HFFc6 (cell line): ENCODE results near the gene NEXN. TPM values are rescaled to one million over a fixed set of nuclear protein-coding genes. Genes with fewer than 3 reads are reported as not detected.

Experiments
- DNase-seq: peaks from one replicate; pipeline ENCODE4 v3.0.0-alpha.2; 2018
- H3K27ac Mint-ChIP-seq: 2 replicates; pipeline ENCODE4 v1.8.0; 2020; ENCODE audit warnings: mild to moderate bottlenecking, mixed read lengths
- H3K27me3 Mint-ChIP-seq: 2 replicates; pipeline ENCODE4 v1.8.0; 2021; ENCODE audit warnings: mild to moderate bottlenecking, moderate library complexity, mixed read lengths; ENCODE audit not compliant: insufficient read depth
- H3K36me3 Mint-ChIP-seq: 2 replicates; pipeline ENCODE4 v1.8.0; 2021; ENCODE audit warnings: low read depth, mixed read lengths
- H3K4me1 Mint-ChIP-seq: 2 replicates; pipeline ENCODE4 v1.8.0; 2020; ENCODE audit warnings: low read depth, mixed read lengths
- H3K4me3 Mint-ChIP-seq: 2 replicates; pipeline ENCODE4 v1.8.0; 2020; ENCODE audit warnings: mild to moderate bottlenecking, moderate library complexity, mixed read lengths
- H3K9me3 Mint-ChIP-seq: 2 replicates; pipeline ENCODE4 v1.8.0; 2020; ENCODE audit warnings: mild to moderate bottlenecking, mixed read lengths
- total RNA-seq, 6 experiments: library from RNA; stranded (reverse); fragmentation: NEBNext Ultra II Directional; extraction: Animal tissue kit (Norgen Biotek cat#: 25700); gene quantifications; 2 replicates in 1 of 6; 3 replicates in 5 of 6; pipeline ENCODE4 v1.2.3, GENCODE V29; 2021
- TF ChIP-seq, protein P1 (sequence below): fragments of 200-600 bp; sonication (generic); IDR thresholded peaks from 2 replicates; pipeline ENCODE4 v1.5.0; 2021; ENCODE audit warnings: antibody characterized with exemption, mild to moderate bottlenecking

Gene NEXN
- total RNA-seq, 6 experiments from 2014 or later, result 51.9 to 64.6 (median 56.5) TPM

DNA sequence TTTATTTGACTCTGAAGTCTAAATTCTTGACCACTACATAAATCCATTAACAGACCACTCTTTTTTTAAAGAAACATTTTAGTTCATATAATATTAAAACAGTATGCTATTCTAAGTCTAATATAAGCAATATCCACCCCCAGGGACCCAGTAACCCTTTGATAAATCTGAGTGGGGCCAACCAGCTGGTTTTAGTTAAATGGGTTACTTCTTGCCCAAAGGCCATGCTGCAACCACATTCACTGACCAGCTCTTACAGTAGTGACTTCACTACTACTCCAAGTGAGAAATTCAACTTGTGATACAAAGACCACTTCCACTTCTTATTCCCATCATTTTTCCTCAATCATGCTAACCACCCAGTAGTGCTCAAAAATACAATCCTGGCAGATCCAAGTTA lies 70.0 kb downstream of the NEXN start:
- no peaks in the 10 kb centered on the region for H3K9me3 Mint-ChIP-seq

DNA sequence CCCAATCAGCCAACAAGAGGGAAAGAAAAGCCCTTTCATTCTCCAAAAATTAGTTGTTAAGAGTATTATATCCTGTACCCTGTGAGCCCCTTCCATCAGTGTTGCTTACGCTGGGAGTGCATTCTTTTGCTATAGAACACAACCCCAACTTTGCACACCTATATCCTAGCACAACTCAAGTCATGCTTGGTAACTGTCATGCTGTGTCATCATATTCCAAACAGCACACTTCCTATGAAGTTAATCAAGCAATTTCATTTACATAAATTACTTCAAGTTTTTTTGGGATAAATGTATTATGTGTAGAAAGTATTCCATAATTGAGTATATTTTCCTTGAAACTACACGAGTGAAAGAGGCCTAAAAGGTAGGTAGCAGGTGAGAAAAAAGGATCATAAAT lies 70.4 kb downstream of the NEXN start:
- Mint-ChIP-seq H3K27ac (peak overlapping the region; percentile 40), H3K9me3 (no peaks in the 10 kb centered on the region), H3K4me3 (no peak overlapping the region), H3K4me1 (peaks cover 60% of the 10 kb centered on the region), H3K36me3 (peaks cover 69% of the 10 kb centered on the region), H3K27me3 (peaks cover 3% of the 10 kb centered on the region; the same call in 1 of the 2 replicates)
- TF ChIP-seq, protein P1, sequence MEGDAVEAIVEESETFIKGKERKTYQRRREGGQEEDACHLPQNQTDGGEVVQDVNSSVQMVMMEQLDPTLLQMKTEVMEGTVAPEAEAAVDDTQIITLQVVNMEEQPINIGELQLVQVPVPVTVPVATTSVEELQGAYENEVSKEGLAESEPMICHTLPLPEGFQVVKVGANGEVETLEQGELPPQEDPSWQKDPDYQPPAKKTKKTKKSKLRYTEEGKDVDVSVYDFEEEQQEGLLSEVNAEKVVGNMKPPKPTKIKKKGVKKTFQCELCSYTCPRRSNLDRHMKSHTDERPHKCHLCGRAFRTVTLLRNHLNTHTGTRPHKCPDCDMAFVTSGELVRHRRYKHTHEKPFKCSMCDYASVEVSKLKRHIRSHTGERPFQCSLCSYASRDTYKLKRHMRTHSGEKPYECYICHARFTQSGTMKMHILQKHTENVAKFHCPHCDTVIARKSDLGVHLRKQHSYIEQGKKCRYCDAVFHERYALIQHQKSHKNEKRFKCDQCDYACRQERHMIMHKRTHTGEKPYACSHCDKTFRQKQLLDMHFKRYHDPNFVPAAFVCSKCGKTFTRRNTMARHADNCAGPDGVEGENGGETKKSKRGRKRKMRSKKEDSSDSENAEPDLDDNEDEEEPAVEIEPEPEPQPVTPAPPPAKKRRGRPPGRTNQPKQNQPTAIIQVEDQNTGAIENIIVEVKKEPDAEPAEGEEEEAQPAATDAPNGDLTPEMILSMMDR, result no peak
- no peak for DNase-seq

More for the DNA sequence above, 70.0 kb downstream of the NEXN start:
- peaks cover 3% of the 10 kb centered on the region; the same call in 1 of the 2 replicates for H3K27me3 Mint-ChIP-seq
- peak overlapping the region; percentile 40 for H3K27ac Mint-ChIP-seq
- TF ChIP-seq, protein P1, result no peak
- peaks cover 68% of the 10 kb centered on the region for H3K36me3 Mint-ChIP-seq
- no peak for DNase-seq
- no peak overlapping the region for H3K4me3 Mint-ChIP-seq
- peaks cover 60% of the 10 kb centered on the region for H3K4me1 Mint-ChIP-seq

DNA sequence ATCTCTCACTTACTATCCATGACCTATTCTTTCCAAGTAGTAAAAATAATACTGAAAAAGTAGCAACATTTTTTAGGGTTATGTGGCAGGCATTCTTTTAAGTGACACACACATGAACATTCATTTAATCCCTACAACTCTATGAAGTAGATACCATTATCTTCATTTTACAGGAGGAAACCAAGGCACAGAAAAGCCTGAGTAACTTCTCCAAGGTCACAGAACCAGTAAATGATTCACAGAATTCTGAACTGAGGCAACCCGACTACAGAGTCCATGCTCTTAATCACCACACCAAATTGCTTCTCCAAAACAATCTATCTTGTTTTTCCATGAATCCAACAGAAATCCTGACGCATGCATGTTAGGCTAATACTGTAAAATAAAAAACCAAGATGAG lies 73.0 kb downstream of the NEXN start:
- no peak for DNase-seq
- Mint-ChIP-seq H3K9me3 (no peaks in the 10 kb centered on the region), H3K4me1 (peaks cover 56% of the 10 kb centered on the region), H3K36me3 (peaks cover 71% of the 10 kb centered on the region), H3K4me3 (no peak overlapping the region), H3K27me3 (peaks cover 3% of the 10 kb centered on the region), H3K27ac (peak overlapping the region; percentile 75)
- TF ChIP-seq, protein P1, result no peak

DNA sequence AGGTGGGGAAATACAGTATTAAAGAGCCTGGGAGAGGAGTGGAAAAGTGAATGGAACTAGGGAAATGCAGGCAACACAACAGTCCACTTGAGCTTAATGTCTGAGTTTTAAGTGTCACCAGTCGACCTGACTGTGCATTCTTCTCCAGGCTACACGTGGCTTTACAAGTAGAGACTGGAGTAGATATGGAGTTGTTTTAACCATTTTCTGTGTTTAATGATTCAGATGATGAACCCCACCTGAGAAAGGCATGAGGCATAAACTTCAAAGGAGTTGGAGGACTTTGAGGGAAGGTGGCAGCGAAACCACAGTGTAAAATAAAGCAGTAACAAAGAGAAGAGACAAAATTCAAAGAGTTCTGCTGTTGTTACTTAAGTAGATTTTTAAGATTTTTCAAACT lies 77.9 kb downstream of the NEXN start:
- Mint-ChIP-seq H3K27me3 (no peaks in the 10 kb centered on the region; the same call in 1 of the 2 replicates), H3K27ac (peak overlapping the region; percentile 54), H3K9me3 (no peaks in the 10 kb centered on the region), H3K4me1 (peaks cover 72% of the 10 kb centered on the region), H3K4me3 (no peak overlapping the region), H3K36me3 (peaks cover 66% of the 10 kb centered on the region)
- TF ChIP-seq, protein P1, result no peak
- no peak for DNase-seq

DNA sequence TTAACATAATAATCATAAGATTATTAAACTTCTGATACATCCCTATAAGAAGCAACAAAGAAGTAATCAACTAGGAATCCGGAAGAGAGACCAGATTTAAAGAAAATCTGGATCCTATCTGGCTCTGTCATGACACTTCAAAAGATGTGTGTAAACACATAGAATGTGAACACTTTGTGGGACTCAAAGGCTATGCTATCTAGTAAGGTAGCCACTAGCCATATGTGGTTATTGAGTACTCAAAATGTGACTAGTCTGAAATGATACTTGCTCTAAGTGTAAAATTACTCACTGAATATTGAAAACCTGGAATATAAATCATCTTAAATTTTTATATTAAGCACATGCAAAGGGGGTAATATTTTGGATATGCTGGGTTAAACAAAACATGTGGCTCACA lies 81.8 kb downstream of the NEXN start:
- Mint-ChIP-seq H3K36me3 (peaks cover 48% of the 10 kb centered on the region), H3K9me3 (no peaks in the 10 kb centered on the region)
- no peak for DNase-seq

More for the DNA sequence above, 81.8 kb downstream of the NEXN start:
- Mint-ChIP-seq H3K4me1 (peaks cover 74% of the 10 kb centered on the region), H3K4me3 (no peak overlapping the region), H3K27ac (no peak overlapping the region), H3K27me3 (no peaks in the 10 kb centered on the region; the same call in none of the 2 replicates)
- TF ChIP-seq, protein P1, result no peak
